ENCODE results near the gene DNAJC6. TPM values are rescaled to one million over a fixed set of nuclear protein-coding genes. Genes with fewer than 3 reads are reported as not detected.
A peak's percentile ranks its signal among the peaks of the same experiment; 100 is the strongest.

Gene DNAJC6
- polyA plus RNA-seq, 1 experiment, result 0.09 TPM

GRCh38 chr1:65264197-65264929 is 45.0 kb upstream of the DNAJC6 start:
- H3K9me3 ChIP-seq (ENCODE audit: control insufficient read depth, insufficient read depth, low read length), result no peaks in the 10 kb centered on the region
- DNase-seq (ENCODE audit: low read depth, low spot score), result no peak
- ChIA-PET POLR2A (no interaction called here), CTCF (no interaction called here)
- peaks cover 25% of the 10 kb centered on the region for H3K27me3 ChIP-seq (ENCODE audit: control insufficient read depth, insufficient read depth, low read length)
- H3K27ac ChIP-seq (ENCODE audit: low read depth, low read length), result no peak overlapping the region
- 0 out of 2 replicates have a peak overlapping the region, but pooled peaks have one; percentile 13 for H3K4me3 ChIP-seq (ENCODE audit: low read depth, low read length)
- TF ChIP-seq, protein P1, sequence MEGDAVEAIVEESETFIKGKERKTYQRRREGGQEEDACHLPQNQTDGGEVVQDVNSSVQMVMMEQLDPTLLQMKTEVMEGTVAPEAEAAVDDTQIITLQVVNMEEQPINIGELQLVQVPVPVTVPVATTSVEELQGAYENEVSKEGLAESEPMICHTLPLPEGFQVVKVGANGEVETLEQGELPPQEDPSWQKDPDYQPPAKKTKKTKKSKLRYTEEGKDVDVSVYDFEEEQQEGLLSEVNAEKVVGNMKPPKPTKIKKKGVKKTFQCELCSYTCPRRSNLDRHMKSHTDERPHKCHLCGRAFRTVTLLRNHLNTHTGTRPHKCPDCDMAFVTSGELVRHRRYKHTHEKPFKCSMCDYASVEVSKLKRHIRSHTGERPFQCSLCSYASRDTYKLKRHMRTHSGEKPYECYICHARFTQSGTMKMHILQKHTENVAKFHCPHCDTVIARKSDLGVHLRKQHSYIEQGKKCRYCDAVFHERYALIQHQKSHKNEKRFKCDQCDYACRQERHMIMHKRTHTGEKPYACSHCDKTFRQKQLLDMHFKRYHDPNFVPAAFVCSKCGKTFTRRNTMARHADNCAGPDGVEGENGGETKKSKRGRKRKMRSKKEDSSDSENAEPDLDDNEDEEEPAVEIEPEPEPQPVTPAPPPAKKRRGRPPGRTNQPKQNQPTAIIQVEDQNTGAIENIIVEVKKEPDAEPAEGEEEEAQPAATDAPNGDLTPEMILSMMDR (IDR thresholded peaks at IDR 0.05; ENCODE audit: low read depth, low read length), result no peak

- no peak for DNase-seq (ENCODE audit: low read depth, low spot score)
- CTCF ChIA-PET, result no interaction called here
- TF ChIP-seq, protein P1 (IDR thresholded peaks at IDR 0.05; ENCODE audit: low read depth, low read length), result no peak
- Histone ChIP-seq H3K9me3 (ENCODE audit: control insufficient read depth, insufficient read depth, low read length) (no peaks in the 10 kb centered on the region), H3K27ac (ENCODE audit: low read depth, low read length) (no peak overlapping the region), H3K4me3 (ENCODE audit: low read depth, low read length) (no peak overlapping the region), H3K27me3 (ENCODE audit: control insufficient read depth, insufficient read depth, low read length) (peaks cover 25% of the 10 kb centered on the region)
- POLR2A ChIA-PET, result no interaction called here
These were observed 44.1 kb upstream of the DNAJC6 start for GRCh38 chr1:65265296-65265650.

DNA sequence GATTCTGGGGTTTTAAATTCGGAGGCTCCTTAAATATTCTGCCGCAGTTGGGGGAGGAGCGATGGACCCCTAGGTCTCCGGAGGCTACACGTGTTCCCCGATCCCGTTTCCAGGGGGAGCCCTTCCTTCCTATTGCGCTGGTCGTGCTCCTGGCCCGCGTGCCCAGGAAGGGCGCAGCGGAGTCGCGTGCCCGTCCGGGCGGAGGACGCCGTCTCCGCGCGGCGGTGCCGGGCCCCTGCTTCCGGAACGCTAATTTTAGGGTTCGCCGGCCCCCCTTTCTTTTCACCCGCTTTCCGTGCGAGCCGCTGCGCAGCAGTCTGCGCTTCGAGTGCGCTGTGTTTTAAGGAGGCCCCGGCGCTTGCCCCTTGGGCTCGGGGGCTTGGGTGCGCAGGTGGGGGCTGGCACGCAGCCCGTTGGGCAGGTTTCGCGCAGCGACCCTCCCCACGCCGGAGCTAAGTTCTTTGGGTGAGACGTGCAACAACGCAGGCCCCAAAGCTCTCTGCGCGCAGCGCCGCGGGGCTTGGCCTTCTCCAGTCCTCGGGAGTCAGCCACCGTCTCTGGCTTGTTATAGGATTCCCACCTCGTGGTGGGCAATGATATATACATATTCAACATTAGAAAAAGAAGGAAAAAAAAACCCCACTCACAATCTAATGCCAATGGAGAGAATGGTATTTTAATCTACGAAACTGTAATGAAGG is 43.5 kb upstream of the DNAJC6 start:
- TF ChIP-seq, protein P1 (IDR thresholded peaks at IDR 0.05; ENCODE audit: low read depth, low read length), result 0 out of 2 replicates have a peak, but pooled peaks have one; percentile 9
- H3K9me3 ChIP-seq (ENCODE audit: control insufficient read depth, insufficient read depth, low read length), result no peaks in the 10 kb centered on the region
- H3K4me3 ChIP-seq (ENCODE audit: low read depth, low read length), result peak overlapping the region; percentile 22; the same call in 1 of the 2 replicates
- no peak for DNase-seq (ENCODE audit: low read depth, low spot score)
- H3K27ac ChIP-seq (ENCODE audit: low read depth, low read length), result no peak overlapping the region
- CTCF ChIA-PET, result no interaction called here
- POLR2A ChIA-PET, result no interaction called here
- H3K27me3 ChIP-seq (ENCODE audit: control insufficient read depth, insufficient read depth, low read length), result peaks cover 25% of the 10 kb centered on the region

DNA sequence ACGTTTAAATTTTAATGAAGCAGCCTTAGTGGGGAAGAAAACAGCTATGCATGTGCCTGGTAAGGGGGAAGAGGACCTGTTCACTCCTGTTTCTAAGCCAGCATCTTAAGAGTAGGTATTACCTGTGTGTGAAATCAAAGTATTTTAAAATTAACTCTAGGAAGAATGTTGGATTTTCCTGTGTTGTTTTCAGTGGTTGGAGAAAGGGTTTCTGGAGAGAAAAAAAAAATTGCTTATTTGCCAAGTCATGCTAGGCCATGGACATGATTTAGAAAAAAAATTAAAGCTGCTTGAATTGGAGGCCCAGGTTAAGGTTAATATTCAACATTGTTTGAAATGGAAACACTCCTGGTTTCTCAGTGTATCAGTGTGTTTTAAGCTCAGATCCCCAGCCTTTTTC is 42.9 kb upstream of the DNAJC6 start:
- ChIA-PET POLR2A (no interaction called here), CTCF (interaction anchor here (0.7 kb wide), 1 partner anchor 864 kb away, joined by 3 read pairs; no protein-coding TSS in a partner anchor)
- Histone ChIP-seq H3K9me3 (ENCODE audit: control insufficient read depth, insufficient read depth, low read length) (no peaks in the 10 kb centered on the region), H3K4me3 (ENCODE audit: low read depth, low read length) (no peak overlapping the region), H3K27me3 (ENCODE audit: control insufficient read depth, insufficient read depth, low read length) (peaks cover 25% of the 10 kb centered on the region), H3K27ac (ENCODE audit: low read depth, low read length) (no peak overlapping the region)
- TF ChIP-seq, protein P1 (IDR thresholded peaks at IDR 0.05; ENCODE audit: low read depth, low read length), result no peak
- DNase-seq (ENCODE audit: low read depth, low spot score), result no peak

GRCh38 chr1:65267271-65267670 is 42.1 kb upstream of the DNAJC6 start:
- no peak overlapping the region for H3K27ac ChIP-seq (ENCODE audit: low read depth, low read length)
- TF ChIP-seq, protein P1 (IDR thresholded peaks at IDR 0.05; ENCODE audit: low read depth, low read length), result no peak
- no peak for DNase-seq (ENCODE audit: low read depth, low spot score)
- POLR2A ChIA-PET, result no interaction called here
- H3K9me3 ChIP-seq (ENCODE audit: control insufficient read depth, insufficient read depth, low read length), result no peaks in the 10 kb centered on the region
- peaks cover 25% of the 10 kb centered on the region for H3K27me3 ChIP-seq (ENCODE audit: control insufficient read depth, insufficient read depth, low read length)
- CTCF ChIA-PET, result interaction anchor here (1.4 kb wide), 1 partner anchor 421 kb away, joined by 3 read pairs; no protein-coding TSS in a partner anchor
- no peak overlapping the region for H3K4me3 ChIP-seq (ENCODE audit: low read depth, low read length)

Measured in AG04450 (cell line).